Hypothalamus (tissue), 51 donors: Measurements from ENCODE around the gene ABHD17A.
A peak's percentile ranks its signal among the peaks of the same experiment; 100 is the strongest.

Experiments used
- DNase-seq, 51 donors: peaks; one replicate each; lab custom pipeline; 2025; lab: John Stamatoyannopoulos, UW

Gene ABHD17A

GRCh38 chr19:1885398-1886119 is at the start of gene ABHD17A:
TSS of gene ABHD17A (minus strand) at chr19:1885496. CDS start at chr19:1881566, 3,930 bp downstream.
- DNase-seq, result peak; percentile 28 to 95 (median 89)

GRCh38 chr19:1933942-1934341 is 48.6 kb upstream of the ABHD17A start:
- DNase-seq, result no peak

GRCh38 chr19:1933244-1933643 is 47.9 kb upstream of the ABHD17A start:
- DNase-seq, result no peak

GRCh38 chr19:1932395-1932794 is 47.1 kb upstream of the ABHD17A start:
- no peak for DNase-seq

- no peak for DNase-seq
These were observed 46.1 kb upstream of the ABHD17A start for GRCh38 chr19:1931445-1931844.

- DNase-seq, result peak in 45 of 51 donors; percentile 8 to 85 (median 52)
These were observed 43.9 kb upstream of the ABHD17A start for GRCh38 chr19:1929021-1929742.

GRCh38 chr19:1925544-1925943 is 40.2 kb upstream of the ABHD17A start:
- no peak for DNase-seq

GRCh38 chr19:1924320-1924961 is 39.1 kb upstream of the ABHD17A start:
- no peak for DNase-seq

GRCh38 chr19:1923319-1923718 is 38.0 kb upstream of the ABHD17A start:
- no peak for DNase-seq

GRCh38 chr19:1922803-1923202 is 37.5 kb upstream of the ABHD17A start:
- no peak for DNase-seq

- DNase-seq, result no peak
These were observed 36.5 kb upstream of the ABHD17A start for GRCh38 chr19:1921825-1922224.

GRCh38 chr19:1921326-1921725 is 36.0 kb upstream of the ABHD17A start:
- no peak for DNase-seq

- no peak for DNase-seq
These were observed 35.3 kb upstream of the ABHD17A start for GRCh38 chr19:1920644-1921043.

GRCh38 chr19:1918975-1919374 is 33.7 kb upstream of the ABHD17A start:
- no peak for DNase-seq

- no peak for DNase-seq
These were observed 32.6 kb upstream of the ABHD17A start for GRCh38 chr19:1917926-1918325.

GRCh38 chr19:1917146-1917545 is 31.9 kb upstream of the ABHD17A start:
- no peak for DNase-seq

GRCh38 chr19:1914826-1915341 is 29.6 kb upstream of the ABHD17A start:
- DNase-seq, result no peak

- DNase-seq, result no peak
These were observed 28.7 kb upstream of the ABHD17A start for GRCh38 chr19:1913781-1914577.

- DNase-seq, result no peak
These were observed 27.6 kb upstream of the ABHD17A start for GRCh38 chr19:1912760-1913505.

- DNase-seq, result peak in 1 of 51 donors; percentile 3
These were observed 26.7 kb upstream of the ABHD17A start for GRCh38 chr19:1911995-1912394.
